K562 (cell line): ENCODE measurements around the gene KCTD12. TPM values are rescaled to one million over a fixed set of nuclear protein-coding genes. Genes with fewer than 3 reads are reported as not detected.
A peak's percentile ranks its signal among the peaks of the same experiment; 100 is the strongest.

ENCODE experiments used
- ATAC-seq: fragments of 200-7000 bp; cut with Tn5 transposase; 3 replicates; pipeline ENCODE4 v1.9.1; 2020; ENCODE audit warnings: moderate library complexity
- BruUV-seq: library from RNA; stranded (reverse); fragments of 400-500 nt; replicated peaks from 2 replicates; lab custom pipeline; 2021; lab: Mats Ljungman, UMichigan
- CTCF ChIA-PET: fragments of 300-600 bp; formaldehyde crosslinking; extraction: SDS; loops from one replicate; lab custom pipeline; 2021; ENCODE audit warnings: low intra/inter-chr PET ratio; lab: Yijun Ruan, JAX
- POLR2A ChIA-PET: fragments of 300-600, 350-650 bp; sonication (Branson Sonifier 250); formaldehyde crosslinking; extraction: SDS; loops from one replicate; lab custom pipeline; 2021; ENCODE audit warnings: antibody characterized with exemption, inconsistent platforms; lab: Yijun Ruan, JAX
- DNase-seq, 4 experiments: peaks; one replicate each; pipeline versions ENCODE4 v3.0.0 to v3.0.0-alpha.2; 2011 to 2018; ENCODE audit warnings: low spot score in 3 of 4, mixed read lengths in 3 of 4; ENCODE audit errors: extremely low read depth in 1 of 4
- FAIRE-seq: peaks from 2 replicates; lab custom pipeline; 2011; peaks lifted over from hg19 to GRCh38; lab: Jason Lieb, UNC
- H2AFZ ChIP-seq: 2 replicates; pipeline ENCODE4 v1.6.0; 2011; ENCODE audit warnings: low read depth, low read length, control low read depth, inconsistent platforms
- H3K27ac ChIP-seq: fragments of 200-600 bp; 3 replicates; pipeline ENCODE4 v1.8.0; 2011; ENCODE audit warnings: low read depth, mild to moderate bottlenecking, control low read depth, inconsistent platforms, low read length, moderate library complexity, mixed read lengths; ENCODE audit errors: extremely low read depth
- H3K27me3 ChIP-seq, 2 experiments: fragments of 300-600 bp in 1 of 2; 2 replicates in 1 of 2; 3 replicates in 1 of 2; pipeline versions ENCODE4 v1.6.0 to v1.8.0; 2011; ENCODE audit warnings: inconsistent platforms in 2 of 2, low read length in 2 of 2, mild to moderate bottlenecking in 1 of 2, mixed read lengths in 1 of 2, moderate library complexity in 1 of 2; ENCODE audit not compliant: control insufficient read depth in 2 of 2, insufficient read depth in 2 of 2
- H3K36me3 ChIP-seq: fragments of 300-600 bp; 3 replicates; pipeline ENCODE4 v1.8.0; 2011; ENCODE audit warnings: mild to moderate bottlenecking, low read length, inconsistent platforms; ENCODE audit not compliant: control insufficient read depth, insufficient read depth
- H3K4me1 ChIP-seq, 2 experiments: fragments of 200-600 bp in 1 of 2; replicated peaks in 1 of 2; 2 replicates in 1 of 2; 3 replicates in 1 of 2; pipeline versions ENCODE4 v1.5.1 to v1.8.0; 2011; ENCODE audit warnings: inconsistent platforms in 2 of 2, low read length in 2 of 2, mild to moderate bottlenecking in 1 of 2, mixed read lengths in 1 of 2, moderate library complexity in 1 of 2; ENCODE audit not compliant: control insufficient read depth in 2 of 2, insufficient read depth in 2 of 2
- H3K4me2 ChIP-seq: 2 replicates; pipeline ENCODE4 v1.6.1; 2011; ENCODE audit warnings: low read length, control low read depth, inconsistent platforms, mixed read lengths; ENCODE audit not compliant: insufficient read depth
- H3K4me3 ChIP-seq: fragments of 200-600 bp; sonication (generic), shearing (Covaris generic); 2 replicates; pipeline ENCODE4 v1.5.1; 2016; ENCODE audit warnings: control low read depth, inconsistent platforms
- H3K79me2 ChIP-seq: fragments of 200-600 bp; 3 replicates; pipeline ENCODE4 v1.8.0; 2011; ENCODE audit warnings: low read length, inconsistent platforms; ENCODE audit not compliant: control insufficient read depth, insufficient read depth
- H3K9ac ChIP-seq, 2 experiments: 2 replicates each; pipeline versions ENCODE4 v1.6.0 to v1.6.1; 2011; ENCODE audit warnings: low read depth in 2 of 2, low read length in 2 of 2, control low read depth in 1 of 2, inconsistent platforms in 1 of 2, mild to moderate bottlenecking in 1 of 2, mixed read lengths in 1 of 2; ENCODE audit not compliant: insufficient read depth in 1 of 2
- H3K9me1 ChIP-seq: one replicate; pipeline ENCODE4 v1.6.0; 2011; ENCODE audit warnings: inconsistent platforms, mild to moderate bottlenecking, low read length, moderate library complexity; ENCODE audit not compliant: control insufficient read depth, insufficient read depth
- H3K9me3 ChIP-seq: replicated peaks from 2 replicates; pipeline ENCODE4 v1.5.1; 2011; ENCODE audit warnings: low read depth, low read length, inconsistent platforms; ENCODE audit not compliant: control insufficient read depth, insufficient read depth
- H4K20me1 ChIP-seq: replicated peaks from 2 replicates; pipeline ENCODE4 v1.6.1; 2011; ENCODE audit warnings: low read length, inconsistent platforms, mixed read lengths; ENCODE audit not compliant: control insufficient read depth, insufficient read depth
- ARHGAP35 ChIP-seq: fragments of 450-650 bp; IDR thresholded peaks from 2 replicates; pipeline ENCODE4 v1.6.1; 2018; ENCODE audit not compliant: partially characterized antibody
- CHD1 ChIP-seq: fragments of 200-600 bp; sonication (generic); IDR thresholded peaks from one replicate; pipeline ENCODE4 v1.6.1; 2012; ENCODE audit warnings: mild to moderate bottlenecking, moderate library complexity, low read length, inconsistent platforms
- DACH1 ChIP-seq: fragments of 450-650 bp; IDR thresholded peaks from 2 replicates; pipeline ENCODE4 v1.6.1; 2018; ENCODE audit not compliant: partially characterized antibody
- ETV6 ChIP-seq, 3 experiments: fragments of 150-350 bp in 1 of 3; sonication (generic) in 1 of 3; formaldehyde crosslinking in 1 of 3; IDR thresholded peaks; 2 replicates each; pipeline versions ENCODE4 v1.6.1 to v1.8.0; 2014 to 2022; ENCODE audit warnings: borderline replicate concordance in 2 of 3, low read depth in 2 of 3, antibody characterized with exemption in 1 of 3, low read length in 1 of 3, mild to moderate bottlenecking in 1 of 3, missing genetic modification reagents in 1 of 3
- KAT7 ChIP-seq: sonication (generic); formaldehyde crosslinking; IDR thresholded peaks from 2 replicates; pipeline ENCODE4 v1.8.0; 2022; ENCODE audit warnings: missing genetic modification reagents, mild to moderate bottlenecking, borderline replicate concordance
- NRF1 ChIP-seq, 2 experiments: fragments of 450-650 bp; IDR thresholded peaks in 1 of 2; conservative IDR thresholded peaks in 1 of 2; 2 replicates each; pipeline ENCODE4 v1.6.1; 2014; ENCODE audit warnings: mild to moderate bottlenecking in 2 of 2
- PYGO2 ChIP-seq: fragments of 450-650 bp; IDR thresholded peaks from 2 replicates; pipeline ENCODE4 v1.6.1; 2016; ENCODE audit warnings: mild to moderate bottlenecking, missing genetic modification characterization, moderate library complexity, missing compliant biosample characterization
- SMAD2 ChIP-seq: fragments of 150-350 bp; IDR thresholded peaks from 2 replicates; pipeline ENCODE4 v1.6.1; 2014; ENCODE audit warnings: low read depth, mild to moderate bottlenecking, low read length
- STAG1 ChIP-seq: sonication (generic); formaldehyde crosslinking; IDR thresholded peaks from 2 replicates; pipeline ENCODE4 v1.5.0; 2020; ENCODE audit warnings: missing genetic modification reagents, borderline replicate concordance
- TARDBP ChIP-seq: fragments of 450-650 bp; IDR thresholded peaks from 2 replicates; pipeline ENCODE4 v1.6.1; 2016
- ZBTB8A ChIP-seq: fragments of 450-650 bp; IDR thresholded peaks from 2 replicates; pipeline ENCODE4 v1.6.1; 2018; ENCODE audit warnings: mild to moderate bottlenecking, moderate library complexity; ENCODE audit not compliant: partially characterized antibody
- ZFX ChIP-seq: sonication (generic); formaldehyde crosslinking; IDR thresholded peaks from 2 replicates; pipeline ENCODE4 v1.8.0; 2022; ENCODE audit warnings: mild to moderate bottlenecking, missing genetic modification reagents, moderate library complexity
- ZNF143 ChIP-seq: sonication (generic); formaldehyde crosslinking; IDR thresholded peaks from 2 replicates; pipeline ENCODE4 v1.9.0; 2022; ENCODE audit warnings: mild to moderate bottlenecking, missing genetic modification reagents
- ZNF41 ChIP-seq: fragments of 250-450 bp; sonication (Bioruptor Pico); conservative IDR thresholded peaks from 2 replicates; pipeline ENCODE4 v1.4.0; 2020; ENCODE audit warnings: mild to moderate bottlenecking
- WGBS: fragments of 100-300 bp; shearing (Covaris generic); methylation state at CpG from one replicate; pipeline ENCODE4 v1.1.6; 2016; ENCODE audit warnings: low coverage, mixed read lengths; ENCODE audit not compliant: insufficient coverage; ENCODE audit errors: missing lambda C conversion rate; 5-methylcytosine and 5-hydroxymethylcytosine counted together
- in situ Hi-C: fragments of 300-500 bp; cut with MboI; formaldehyde crosslinking; loops from 4 replicates; pipeline ENCODE4 v1.15.0; 2018; ENCODE audit warnings: inconsistent platforms, mixed read lengths
- intact Hi-C: fragments of 100-400 bp; cut with micrococcal nuclease; formaldehyde crosslinking; loops from 2 replicates; pipeline ENCODE4 v1.14.2; 2022
- polyA plus RNA-seq, 8 experiments: library from polyadenylated mRNA; depleted of rRNA in 4 of 8; stranded (reverse) in 5 of 8; unstranded in 3 of 8; fragments of >200 nt; fragmentation: Nextera tagmentation in 2 of 8; fragmentation: Illumina TruSeq in 1 of 8; extraction: Ambion mirVana in 2 of 8; extraction: Trizol in 1 of 8; gene quantifications; 2 replicates each; pipeline versions ENCODE4 v1.2.1 to v1.2.3, GENCODE V29; 2011 to 2014; ENCODE audit warnings: inconsistent platforms in 1 of 8, missing spikeins in 1 of 8
- total RNA-seq, 7 experiments: library from RNA; depleted of rRNA in 6 of 7; stranded (reverse); fragments of >200 nt in 6 of 7; fragmentation: Illumina TruSeq in 2 of 7; extraction: Trizol in 2 of 7; gene quantifications; 2 replicates each; pipeline versions ENCODE4 v1.2.1 to v1.2.3, GENCODE V29; 2011 to 2021; ENCODE audit warnings: low replicate concordance in 1 of 7
- TF ChIP-seq, protein P1 (sequence below): fragments of 150-350 bp; conservative IDR thresholded peaks from 2 replicates; pipeline ENCODE4 v1.6.1; 2014; ENCODE audit warnings: low read length
- TF ChIP-seq, protein P2 (sequence below): sonication (generic); formaldehyde crosslinking; IDR thresholded peaks from 2 replicates; pipeline ENCODE4 v1.8.1; 2022; ENCODE audit warnings: missing genetic modification reagents

KCTD12 gene
- total and polyA plus RNA-seq, 9 of the 15 experiments (the other 6 are each of a cell fraction or from before 2014, with no cell fraction given): 0.14 to 0.93 (median 0.32) TPM

DNA sequence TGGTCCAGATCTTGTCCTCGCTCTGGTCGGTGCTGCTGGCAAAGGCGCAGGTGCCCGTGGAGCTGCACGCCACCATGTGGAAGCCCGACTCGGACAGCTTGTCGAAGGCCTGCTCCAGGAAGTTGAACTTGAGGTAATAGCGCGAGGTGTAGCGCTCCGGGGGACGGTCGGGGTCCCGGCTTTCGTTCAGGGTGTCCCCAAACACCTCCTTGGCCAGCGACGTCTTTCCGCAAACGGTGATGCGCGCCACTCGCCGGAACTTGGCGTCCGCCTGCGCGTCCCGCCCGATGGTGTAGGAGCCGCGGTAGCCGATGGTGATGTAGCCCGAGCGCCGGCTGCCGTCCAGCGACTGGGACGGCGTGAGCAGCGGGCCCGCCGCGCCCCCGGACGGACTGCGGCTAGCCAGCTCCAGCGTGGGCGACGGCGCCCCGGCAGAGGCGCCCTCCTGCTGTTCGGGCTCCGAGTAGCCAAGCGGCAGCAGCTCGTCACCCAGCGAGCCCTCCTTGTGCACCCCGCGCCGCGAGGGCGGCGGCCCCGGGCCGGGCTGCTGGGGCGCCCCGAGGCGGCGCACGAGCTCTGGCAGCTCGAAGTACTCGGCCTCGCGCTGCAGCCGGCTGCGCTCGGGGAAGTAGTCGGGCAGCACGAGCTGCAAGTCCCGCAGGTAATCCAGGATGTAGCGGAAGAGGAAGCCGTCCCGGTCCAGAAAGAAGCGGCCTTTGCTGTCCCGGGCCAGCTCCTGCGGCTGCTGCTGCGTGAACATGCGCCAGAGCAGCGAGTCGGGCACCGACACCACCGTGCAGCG, 801 bp downstream of the KCTD12 start (continued):
- TF ChIP-seq NRF1 (conservative IDR thresholded peaks at IDR 0.05 in 1 of 2, IDR thresholded peaks at IDR 0.05 in 1 of 2): peak; percentile 5 to 43; a peak in 1 of 4 replicates
- 0 out of 2 replicates have a peak, but pooled peaks have one; percentile 7 for TF ChIP-seq ZFX (CRISPR knock-in tag)

DNA sequence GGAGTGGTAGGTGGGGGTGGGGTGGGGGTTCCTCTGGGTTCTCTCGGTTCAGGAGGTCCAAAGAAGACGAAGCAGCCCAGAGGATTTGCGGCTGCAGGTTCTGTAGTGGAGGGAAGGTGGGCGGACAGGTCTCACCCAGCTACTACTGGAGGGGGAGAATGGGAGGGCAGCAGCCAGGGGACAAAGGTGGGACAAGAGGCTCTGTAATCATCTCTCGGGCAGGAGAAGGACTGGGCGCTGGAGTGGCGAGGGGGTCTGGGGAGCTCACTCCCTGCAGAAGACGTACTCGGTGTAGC, 1.4 kb downstream of the KCTD12 start:
- no CpG with 5 or more reads among the region's 9 CpGs for WGBS
- H3K27ac ChIP-seq: no peak overlapping the region
- POLR2A ChIA-PET: no interaction called here
- TF ChIP-seq, protein P1, sequence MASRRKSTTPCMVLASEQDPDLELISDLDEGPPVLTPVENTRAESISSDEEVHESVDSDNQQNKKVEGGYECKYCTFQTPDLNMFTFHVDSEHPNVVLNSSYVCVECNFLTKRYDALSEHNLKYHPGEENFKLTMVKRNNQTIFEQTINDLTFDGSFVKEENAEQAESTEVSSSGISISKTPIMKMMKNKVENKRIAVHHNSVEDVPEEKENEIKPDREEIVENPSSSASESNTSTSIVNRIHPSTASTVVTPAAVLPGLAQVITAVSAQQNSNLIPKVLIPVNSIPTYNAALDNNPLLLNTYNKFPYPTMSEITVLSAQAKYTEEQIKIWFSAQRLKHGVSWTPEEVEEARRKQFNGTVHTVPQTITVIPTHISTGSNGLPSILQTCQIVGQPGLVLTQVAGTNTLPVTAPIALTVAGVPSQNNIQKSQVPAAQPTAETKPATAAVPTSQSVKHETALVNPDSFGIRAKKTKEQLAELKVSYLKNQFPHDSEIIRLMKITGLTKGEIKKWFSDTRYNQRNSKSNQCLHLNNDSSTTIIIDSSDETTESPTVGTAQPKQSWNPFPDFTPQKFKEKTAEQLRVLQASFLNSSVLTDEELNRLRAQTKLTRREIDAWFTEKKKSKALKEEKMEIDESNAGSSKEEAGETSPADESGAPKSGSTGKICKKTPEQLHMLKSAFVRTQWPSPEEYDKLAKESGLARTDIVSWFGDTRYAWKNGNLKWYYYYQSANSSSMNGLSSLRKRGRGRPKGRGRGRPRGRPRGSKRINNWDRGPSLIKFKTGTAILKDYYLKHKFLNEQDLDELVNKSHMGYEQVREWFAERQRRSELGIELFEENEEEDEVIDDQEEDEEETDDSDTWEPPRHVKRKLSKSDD: no peak
- no peak for TF ChIP-seq ETV6 (IDR thresholded peaks at IDR 0.05; ENCODE audit: borderline replicate concordance in 1 of 2, low read depth in 2 of 2, low read length in 1 of 2)
- TF ChIP-seq ETV6 (CRISPR knock-in tag; IDR thresholded peaks at IDR 0.05; ENCODE audit: borderline replicate concordance): no peak
- TF ChIP-seq, protein P2, sequence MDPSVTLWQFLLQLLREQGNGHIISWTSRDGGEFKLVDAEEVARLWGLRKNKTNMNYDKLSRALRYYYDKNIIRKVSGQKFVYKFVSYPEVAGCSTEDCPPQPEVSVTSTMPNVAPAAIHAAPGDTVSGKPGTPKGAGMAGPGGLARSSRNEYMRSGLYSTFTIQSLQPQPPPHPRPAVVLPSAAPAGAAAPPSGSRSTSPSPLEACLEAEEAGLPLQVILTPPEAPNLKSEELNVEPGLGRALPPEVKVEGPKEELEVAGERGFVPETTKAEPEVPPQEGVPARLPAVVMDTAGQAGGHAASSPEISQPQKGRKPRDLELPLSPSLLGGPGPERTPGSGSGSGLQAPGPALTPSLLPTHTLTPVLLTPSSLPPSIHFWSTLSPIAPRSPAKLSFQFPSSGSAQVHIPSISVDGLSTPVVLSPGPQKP (CRISPR knock-in tag): no peak
- no peak for TF ChIP-seq ZNF143 (CRISPR knock-in tag)
- no peak for TF ChIP-seq ARHGAP35
- TF ChIP-seq CHD1: no peak
- no peak for TF ChIP-seq TARDBP
- TF ChIP-seq ZNF41 (CRISPR knock-in tag): no peak
- TF ChIP-seq STAG1 (CRISPR knock-in tag): no peak
- TF ChIP-seq KAT7 (CRISPR knock-in tag): no peak
- TF ChIP-seq ZBTB8A: no peak
- TF ChIP-seq DACH1: no peak
- TF ChIP-seq SMAD2: no peak
- TF ChIP-seq PYGO2 (tag): no peak

More for the DNA sequence above, 1.4 kb downstream of the KCTD12 start:
- FAIRE-seq (no peak), ATAC-seq (no peak), DNase-seq (no peak)
- no TSS peak for BruUV-seq
- no peaks in the 10 kb centered on the region for H3K79me2 ChIP-seq
- intact Hi-C loops (no loop called here), in situ Hi-C loops (no loop called here)
- H4K20me1 ChIP-seq: no peaks in the 10 kb centered on the region
- H2AFZ ChIP-seq: no peak overlapping the region
- H3K9me1 ChIP-seq: no peaks in the 10 kb centered on the region
- peaks cover 0 to 20% of the 10 kb centered on the region in 2 experiments; a peak in 2 of 5 replicates for H3K4me1 ChIP-seq
- peaks cover 0 to 14% of the 10 kb centered on the region in 2 experiments; a peak in 2 of 5 replicates for H3K27me3 ChIP-seq
- no peak overlapping the region for H3K9ac ChIP-seq
- no peak overlapping the region for H3K4me3 ChIP-seq
- no peaks in the 10 kb centered on the region for H3K36me3 ChIP-seq
- no peaks in the 10 kb centered on the region for H3K9me3 ChIP-seq
- CTCF ChIA-PET: no interaction called here
- no peak overlapping the region for H3K4me2 ChIP-seq
